GM12878 (cell line): ENCODE measurements around the gene CST8. TPM values are rescaled to one million over a fixed set of nuclear protein-coding genes. Genes with fewer than 3 reads are reported as not detected.

Source experiments
- ATAC-seq: fragments of 200-7000 bp; cut with Tn5 transposase; 3 replicates; pipeline ENCODE4 v1.9.1; 2020; ENCODE audit warnings: mild to moderate bottlenecking, moderate library complexity
- BruUV-seq: library from RNA; stranded (reverse); fragments of 400-500 nt; replicated peaks from 2 replicates; lab custom pipeline; 2021; lab: Mats Ljungman, UMichigan
- CTCF ChIA-PET: fragments of 300-600 bp; sonication (Branson Sonifier 250); formaldehyde crosslinking; extraction: SDS; loops from one replicate; lab custom pipeline; 2021; ENCODE audit warnings: inconsistent platforms; lab: Yijun Ruan, JAX
- POLR2A ChIA-PET: fragments of 350-600 bp; formaldehyde crosslinking; extraction: SDS; loops from one replicate; lab custom pipeline; 2021; ENCODE audit warnings: inconsistent platforms; lab: Charles Lee
- RAD21 ChIA-PET: fragments of 300-600 bp; sonication (Branson Sonifier 250); formaldehyde crosslinking; loops from one replicate; lab custom pipeline; 2023; ENCODE audit warnings: antibody characterized with exemption; ENCODE audit not compliant: unreplicated experiment; lab: Charles Lee
- SMC1A ChIA-PET: fragments of 300-600 bp; sonication (Branson Sonifier 250); formaldehyde crosslinking; loops from one replicate; lab custom pipeline; 2023; ENCODE audit not compliant: unreplicated experiment, uncharacterized antibody; lab: Charles Lee
- DNase-seq: peaks from one replicate; pipeline ENCODE4 v3.0.0-alpha.2; 2011; ENCODE audit warnings: low read depth, low spot score
- FAIRE-seq: peaks from 3 replicates; lab custom pipeline; 2011; peaks lifted over from hg19 to GRCh38; lab: Jason Lieb, UNC
- H2AFZ ChIP-seq: 2 replicates; pipeline ENCODE4 v1.6.0; 2011; ENCODE audit warnings: low read depth, low read length, control low read depth; ENCODE audit not compliant: control insufficient read depth
- H3K27ac ChIP-seq: 2 replicates; pipeline ENCODE4 v1.5.1; 2011; ENCODE audit warnings: control low read depth; ENCODE audit not compliant: control insufficient read depth, insufficient read depth
- H3K27me3 ChIP-seq, 2 experiments: replicated peaks in 1 of 2; 2 replicates each; pipeline versions ENCODE4 v1.6.0 to v1.6.1; 2011; ENCODE audit warnings: low read length in 1 of 2; ENCODE audit not compliant: control insufficient read depth in 2 of 2, insufficient read depth in 2 of 2
- H3K36me3 ChIP-seq, 2 experiments: 2 replicates each; pipeline ENCODE4 v1.5.1; 2011; ENCODE audit warnings: low read length in 1 of 2; ENCODE audit not compliant: control insufficient read depth in 2 of 2, insufficient read depth in 2 of 2
- H3K4me1 ChIP-seq: 2 replicates; pipeline ENCODE4 v1.6.1; 2011; ENCODE audit warnings: mild to moderate bottlenecking, low read length, moderate library complexity, mixed read lengths; ENCODE audit not compliant: control insufficient read depth, insufficient read depth
- H3K4me2 ChIP-seq: 2 replicates; pipeline ENCODE4 v1.6.0; 2011; ENCODE audit warnings: control low read depth; ENCODE audit not compliant: control insufficient read depth, insufficient read depth
- H3K4me3 ChIP-seq: fragments of 200-600 bp; sonication (generic); 2 replicates; pipeline ENCODE4 v1.5.1; 2016
- H3K79me2 ChIP-seq: 2 replicates; pipeline ENCODE4 v1.6.0; 2011; ENCODE audit warnings: low read length; ENCODE audit not compliant: control insufficient read depth, insufficient read depth
- H3K9ac ChIP-seq: 2 replicates; pipeline ENCODE4 v1.8.0; 2011; ENCODE audit warnings: low read length, control low read depth, mixed read lengths; ENCODE audit not compliant: control insufficient read depth, insufficient read depth
- H3K9me3 ChIP-seq: replicated peaks from 3 replicates; pipeline ENCODE4 v1.5.1; 2011; ENCODE audit warnings: mild to moderate bottlenecking, low read length; ENCODE audit not compliant: control insufficient read depth, insufficient read depth
- H4K20me1 ChIP-seq: 2 replicates; pipeline ENCODE4 v1.6.0; 2011; ENCODE audit not compliant: control insufficient read depth, insufficient read depth
- BACH1 ChIP-seq: fragments of 450-650 bp; IDR thresholded peaks from 2 replicates; pipeline ENCODE4 v1.6.1; 2017; ENCODE audit warnings: mild to moderate bottlenecking, borderline replicate concordance
- CBX5 ChIP-seq: sonication (generic); IDR thresholded peaks from 2 replicates; pipeline ENCODE4 v1.6.1; 2016; ENCODE audit warnings: low read depth, moderate library complexity, mild to moderate bottlenecking, inconsistent platforms
- FOXM1 ChIP-seq: IDR thresholded peaks from 2 replicates; pipeline ENCODE4 v1.6.1; 2012; ENCODE audit warnings: low read depth, mild to moderate bottlenecking, inconsistent platforms, low read length, moderate library complexity
- HSF1 ChIP-seq: fragments of 150-350 bp; IDR thresholded peaks from 2 replicates; pipeline ENCODE4 v1.6.1; 2014; ENCODE audit warnings: mild to moderate bottlenecking, low read depth, low read length
- NR2C2 ChIP-seq: IDR thresholded peaks from 2 replicates; pipeline ENCODE4 v1.6.1; 2011; ENCODE audit warnings: borderline replicate concordance, low read depth; ENCODE audit not compliant: control insufficient read depth, insufficient read length
- PAX8 ChIP-seq: fragments of 450-650 bp; IDR thresholded peaks from 2 replicates; pipeline ENCODE4 v1.6.1; 2017; ENCODE audit warnings: mild to moderate bottlenecking, moderate library complexity
- PBX3 ChIP-seq: IDR thresholded peaks from 2 replicates; pipeline ENCODE4 v1.6.1; 2011; ENCODE audit warnings: mild to moderate bottlenecking, low read depth, low read length, moderate library complexity; ENCODE audit not compliant: insufficient replicate concordance
- RFX5 ChIP-seq: IDR thresholded peaks from 2 replicates; pipeline ENCODE4 v1.6.1; 2011; ENCODE audit warnings: low read depth, low read length, improper control_type of control experiment
- SMARCA5 ChIP-seq: fragments of 450-650 bp; IDR thresholded peaks from 2 replicates; pipeline ENCODE4 v1.6.1; 2017; ENCODE audit warnings: mild to moderate bottlenecking
- STAT1 ChIP-seq: fragments of 450-650 bp; conservative IDR thresholded peaks from 2 replicates; pipeline ENCODE4 v1.6.1; 2014; ENCODE audit warnings: antibody characterized with exemption, mild to moderate bottlenecking
- TAF1 ChIP-seq: IDR thresholded peaks from 2 replicates; pipeline ENCODE4 v1.6.1; 2011; ENCODE audit warnings: mild to moderate bottlenecking, low read depth, low read length, borderline replicate concordance
- ZNF622 ChIP-seq: fragments of 450-650 bp; IDR thresholded peaks from 2 replicates; pipeline ENCODE4 v1.6.1; 2017; ENCODE audit warnings: mild to moderate bottlenecking, inconsistent platforms
- in situ Hi-C: fragments of 300-500 bp; cut with MboI; formaldehyde crosslinking; loops from 9 replicates; pipeline ENCODE4 v1.14.3; 2018; ENCODE audit warnings: mixed read lengths
- intact Hi-C: fragments of 100-400 bp; cut with micrococcal nuclease; formaldehyde crosslinking; loops from one replicate; pipeline ENCODE4 v1.14.2; 2022; ENCODE audit not compliant: unreplicated experiment
- polyA plus RNA-seq, 11 experiments: library from polyadenylated mRNA; depleted of rRNA in 4 of 11; unstranded in 6 of 11; stranded (reverse) in 5 of 11; fragments of >200 nt; fragmentation: Nextera tagmentation in 4 of 11; fragmentation: Illumina TruSeq in 1 of 11; extraction: Ambion mirVana in 4 of 11; extraction: Trizol in 1 of 11; gene quantifications; 1 replicate in 1 of 11; 2 replicates in 10 of 11; pipeline versions ENCODE4 v1.2.1 to v1.2.3, GENCODE V29; 2011 to 2016; ENCODE audit warnings: inconsistent platforms in 2 of 11, missing spikeins in 2 of 11, low read depth in 1 of 11
- total RNA-seq, 4 experiments: library from RNA; depleted of rRNA in 3 of 4; stranded (reverse); fragments of >200 nt in 3 of 4; fragmentation: Illumina TruSeq in 1 of 4; extraction: Trizol in 1 of 4; gene quantifications; 2 replicates each; pipeline versions ENCODE4 v1.2.1 to v1.2.3, GENCODE V29; 2013 to 2021

The CST8 gene
- total and polyA plus RNA-seq, 10 of the 15 experiments (the other 5 are each of a cell fraction or from before 2014, with no cell fraction given): not detected

GRCh38 chr20:23533161-23533560 is 42.2 kb downstream of the CST8 start:
- FAIRE-seq (no peak), DNase-seq (no peak)
- POLR2A ChIA-PET: no interaction called here
- Histone ChIP-seq H2AFZ (no peak overlapping the region), H3K36me3 (no peaks in the 10 kb centered on the region), H3K4me3 (no peak overlapping the region), H3K4me1 (peaks cover 8% of the 10 kb centered on the region), H4K20me1 (no peaks in the 10 kb centered on the region), H3K9me3 (peaks cover 4% of the 10 kb centered on the region; the same call in 2 of the 3 replicates), H3K27ac (no peak overlapping the region)
- no TSS peak for BruUV-seq
- SMC1A ChIA-PET: no interaction called here
- RAD21 ChIA-PET: no interaction called here
- intact Hi-C loops: no loop called here
- TF ChIP-seq FOXM1: no peak
- TF ChIP-seq TAF1: no peak
- no peak for TF ChIP-seq SMARCA5
- TF ChIP-seq STAT1: no peak
- no peak for TF ChIP-seq BACH1
- TF ChIP-seq ZNF622: no peak
- no peak for TF ChIP-seq RFX5
- TF ChIP-seq PBX3: no peak
- no peak for TF ChIP-seq NR2C2
- no peak for TF ChIP-seq HSF1
- no peak for TF ChIP-seq PAX8
- no peak for TF ChIP-seq CBX5
- TF ChIP-seq, all 136 proteins: peak for 0
- CTCF ChIA-PET: interaction anchor here (0.5 to 1.1 kb wide), 2 partner anchors 11 to 249 kb away, joined by 3 read pairs; no protein-coding TSS in a partner anchor
- no peak overlapping the region for H3K9ac ChIP-seq
- no peak for ATAC-seq
- in situ Hi-C loops: no loop called here
- H3K27me3 ChIP-seq: no peaks in the 10 kb centered on the region
- no peaks in the 10 kb centered on the region for H3K79me2 ChIP-seq
- no peak overlapping the region for H3K4me2 ChIP-seq
